ENCODE data around the gene OR6V1. TPM values are rescaled to one million over a fixed set of nuclear protein-coding genes. Genes with fewer than 3 reads are reported as not detected.
"Not testable (repeated sequence)": the region's sequence is repeated elsewhere in the genome, so short reads cannot be mapped to it uniquely, and the experiment has no call there.

The OR6V1 gene
- total RNA-seq, 2 donors from 2014 or later = not detected

GRCh38 chr7:143085109-143085508 is 33.0 kb downstream of the OR6V1 start:
- Mint-ChIP-seq H3K9me3 (peaks cover 6 to 25% of the 10 kb centered on the region in 2 donors), H3K27ac (no peak overlapping the region), H3K36me3 (peaks cover 0 to 15% of the 10 kb centered on the region in 2 donors)
- ATAC-seq (no peak), DNase-seq (ENCODE audit: low spot score in 2 of 2) (no peak)

- ATAC-seq; DNase-seq (ENCODE audit: low spot score in 2 of 2); H3K27ac Mint-ChIP-seq: not testable (repeated sequence)
- H3K9me3 Mint-ChIP-seq = peaks cover 6 to 24% of the 10 kb centered on the region in 2 donors
- H3K36me3 Mint-ChIP-seq = peaks cover 0 to 14% of the 10 kb centered on the region in 2 donors
These were observed 33.5 kb downstream of the OR6V1 start for GRCh38 chr7:143085610-143086009.

- DNase-seq (ENCODE audit: low spot score in 2 of 2); H3K27ac Mint-ChIP-seq; ATAC-seq: not testable (repeated sequence)
- Mint-ChIP-seq H3K9me3 (peaks cover 3 to 19% of the 10 kb centered on the region in 2 donors), H3K36me3 (peaks cover 0 to 10% of the 10 kb centered on the region in 2 donors)
These were observed 36.5 kb downstream of the OR6V1 start for GRCh38 chr7:143088549-143089231.

- no peak for DNase-seq (ENCODE audit: low spot score in 2 of 2)
- peaks cover 3 to 23% of the 10 kb centered on the region in 2 donors for H3K9me3 Mint-ChIP-seq
- ATAC-seq = no peak
- no peaks in the 10 kb centered on the region for H3K36me3 Mint-ChIP-seq
- no peak overlapping the region for H3K27ac Mint-ChIP-seq
These were observed 44.0 kb downstream of the OR6V1 start for GRCh38 chr7:143096146-143096545.

- ATAC-seq; DNase-seq (ENCODE audit: low spot score in 2 of 2); H3K27ac Mint-ChIP-seq; H3K36me3 Mint-ChIP-seq: not testable (repeated sequence)
- peaks cover 3 to 23% of the 10 kb centered on the region in 2 donors for H3K9me3 Mint-ChIP-seq
These were observed 47.4 kb downstream of the OR6V1 start for GRCh38 chr7:143099579-143099978.

Other genes with a start within 250 kb of the OR6V1 start
- 10 to 100 TPM; 16.0 to 32.8 TPM for gene EPHB6, start 197.3 kb upstream of the OR6V1 start, total RNA-seq
- gene TRPV6, start 166.6 kb upstream of the OR6V1 start, total RNA-seq = under 1 TPM in 1 of 2 donors, not detected in 1; 0.09 TPM
- gene TRPV5, start 118.6 kb upstream of the OR6V1 start, total RNA-seq = not detected
- not detected for gene LLCFC1, start 112.9 kb upstream of the OR6V1 start, total RNA-seq
- gene KEL, start 90.0 kb upstream of the OR6V1 start, total RNA-seq = 1 to 10 TPM in 1 of 2 donors, under 1 TPM in 1; 0.60 to 2.8 TPM
- gene OR9A2, start 25.2 kb upstream of the OR6V1 start, total RNA-seq = under 1 TPM in 1 of 2 donors, not detected in 1; 0.66 TPM
- gene PIP, start 79.7 kb downstream of the OR6V1 start, total RNA-seq = not detected
- gene TAS2R39, start 131.1 kb downstream of the OR6V1 start, total RNA-seq = not detected
- gene TAS2R40, start 169.7 kb downstream of the OR6V1 start, total RNA-seq = not detected
- gene GSTK1, start 211.1 kb downstream of the OR6V1 start, total RNA-seq = 100 to 1,000 TPM; 140 to 238 TPM
- 1 to 10 TPM; 1.3 to 1.6 TPM for gene TMEM139, start 232.6 kb downstream of the OR6V1 start, total RNA-seq
- gene CASP2, start 236.0 kb downstream of the OR6V1 start, total RNA-seq = 100 to 1,000 TPM in 1 of 2 donors, 10 to 100 TPM in 1; 82.0 to 118 TPM

Data from activated naive CD4-positive, alpha-beta T cell treated with anti-CD3 and anti-CD28 coated beads, Interleukin-2, amount 50 U/mL, for 72 hours (primary cell).